Duodenal mucosa (tissue), 2 donors: ENCODE measurements around the gene THAP3.
"Not testable (repeated sequence)": the region's sequence is repeated elsewhere in the genome, so short reads cannot be mapped to it uniquely, and the experiment has no call there.

Source experiments
- H3K27ac ChIP-seq: one replicate; pipeline ENCODE4 v1.7.0; 2013; ENCODE audit warnings: low read depth, low read length
- H3K27me3 ChIP-seq, 2 donors: one replicate each; pipeline ENCODE4 v1.7.0; 2013; ENCODE audit warnings: low read length in 2 of 2, control low read depth in 1 of 2; ENCODE audit not compliant: insufficient read depth in 2 of 2, control insufficient read depth in 1 of 2
- H3K36me3 ChIP-seq, 2 donors: one replicate each; pipeline ENCODE4 v1.7.0; 2013; ENCODE audit warnings: low read length in 2 of 2, control low read depth in 1 of 2; ENCODE audit not compliant: insufficient read depth in 2 of 2, control insufficient read depth in 1 of 2
- H3K4me1 ChIP-seq, 2 donors: one replicate each; pipeline ENCODE4 v1.7.0; 2013; ENCODE audit warnings: low read length in 2 of 2, control low read depth in 1 of 2; ENCODE audit not compliant: insufficient read depth in 2 of 2, control insufficient read depth in 1 of 2
- H3K4me3 ChIP-seq, 2 donors: one replicate each; pipeline ENCODE4 v1.7.0; 2013; ENCODE audit warnings: low read length in 2 of 2, low read depth in 1 of 2
- H3K9ac ChIP-seq, 2 donors: one replicate each; pipeline ENCODE4 v1.7.0; 2013; ENCODE audit warnings: low read length in 2 of 2, low read depth in 1 of 2
- H3K9me3 ChIP-seq, 2 donors: one replicate each; pipeline ENCODE4 v1.7.0; 2013; ENCODE audit warnings: low read length in 2 of 2, control low read depth in 1 of 2; ENCODE audit not compliant: control insufficient read depth in 1 of 2

THAP3 gene

GRCh38 chr1:6657138-6657537, 32.5 kb downstream of the THAP3 start:
- no peak overlapping the region for H3K9ac ChIP-seq
- H3K9me3 ChIP-seq = no peaks in the 10 kb centered on the region
- no peaks in the 10 kb centered on the region for H3K27me3 ChIP-seq
- no peak overlapping the region for H3K4me3 ChIP-seq
- peaks cover 16 to 39% of the 10 kb centered on the region in 2 donors for H3K36me3 ChIP-seq
- no peaks in the 10 kb centered on the region for H3K4me1 ChIP-seq
- H3K27ac ChIP-seq = no peak overlapping the region

GRCh38 chr1:6658359-6659060, 33.8 kb downstream of the THAP3 start:
- Histone ChIP-seq H3K9ac (no peak overlapping the region), H3K27me3 (no peaks in the 10 kb centered on the region), H3K4me1 (no peaks in the 10 kb centered on the region), H3K9me3 (no peaks in the 10 kb centered on the region), H3K4me3 (no peak overlapping the region), H3K36me3 (peaks cover 7 to 30% of the 10 kb centered on the region in 2 donors), H3K27ac (no peak overlapping the region)

- peaks cover 6 to 19% of the 10 kb centered on the region in 2 donors for H3K36me3 ChIP-seq
- H3K9me3 ChIP-seq = no peaks in the 10 kb centered on the region
- no peaks in the 10 kb centered on the region for H3K4me1 ChIP-seq
- H3K9ac ChIP-seq = no peak overlapping the region
- no peak overlapping the region for H3K27ac ChIP-seq
- no peaks in the 10 kb centered on the region for H3K27me3 ChIP-seq
- no peak overlapping the region for H3K4me3 ChIP-seq
These were observed 35.9 kb downstream of the THAP3 start for GRCh38 chr1:6660415-6661049.

GRCh38 chr1:6662468-6662867, 37.8 kb downstream of the THAP3 start:
- not testable (repeated sequence) for H3K9me3 ChIP-seq, H3K4me1 ChIP-seq, H3K27me3 ChIP-seq, H3K9ac ChIP-seq, H3K27ac ChIP-seq, H3K4me3 ChIP-seq
- peaks cover 21 to 28% of the 10 kb centered on the region in 2 donors for H3K36me3 ChIP-seq

GRCh38 chr1:6666696-6667095, 42.0 kb downstream of the THAP3 start:
- Histone ChIP-seq H3K9ac (no peak overlapping the region), H3K36me3 (peaks cover 24 to 28% of the 10 kb centered on the region in 2 donors), H3K27ac (no peak overlapping the region), H3K9me3 (no peaks in the 10 kb centered on the region), H3K27me3 (no peaks in the 10 kb centered on the region), H3K4me3 (no peak overlapping the region), H3K4me1 (no peaks in the 10 kb centered on the region)

GRCh38 chr1:6667139-6667538, 42.5 kb downstream of the THAP3 start:
- no peak overlapping the region for H3K9ac ChIP-seq
- no peaks in the 10 kb centered on the region for H3K4me1 ChIP-seq
- H3K9me3 ChIP-seq = no peaks in the 10 kb centered on the region
- H3K27ac ChIP-seq = no peak overlapping the region
- no peaks in the 10 kb centered on the region for H3K27me3 ChIP-seq
- peaks cover 24 to 28% of the 10 kb centered on the region in 2 donors for H3K36me3 ChIP-seq
- no peak overlapping the region for H3K4me3 ChIP-seq

GRCh38 chr1:6668503-6668902, 43.8 kb downstream of the THAP3 start:
- H3K4me1 ChIP-seq = no peaks in the 10 kb centered on the region
- H3K27ac ChIP-seq = no peak overlapping the region
- no peaks in the 10 kb centered on the region for H3K9me3 ChIP-seq
- H3K27me3 ChIP-seq = no peaks in the 10 kb centered on the region
- no peak overlapping the region for H3K4me3 ChIP-seq
- H3K36me3 ChIP-seq = peaks cover 24% of the 10 kb centered on the region in 2 donors
- H3K9ac ChIP-seq = no peak overlapping the region

- H3K36me3 ChIP-seq = peaks cover 6 to 35% of the 10 kb centered on the region in 2 donors
- H3K27ac ChIP-seq = no peak overlapping the region
- H3K9ac ChIP-seq = no peak overlapping the region
- H3K4me1 ChIP-seq = no peaks in the 10 kb centered on the region
- no peaks in the 10 kb centered on the region for H3K27me3 ChIP-seq
- no peak overlapping the region for H3K4me3 ChIP-seq
- no peaks in the 10 kb centered on the region for H3K9me3 ChIP-seq
These were observed 47.9 kb downstream of the THAP3 start for GRCh38 chr1:6672558-6672957.

GRCh38 chr1:6673816-6674398, 49.2 kb downstream of the THAP3 start:
- no peaks in the 10 kb centered on the region for H3K4me1 ChIP-seq
- no peak overlapping the region for H3K27ac ChIP-seq
- H3K27me3 ChIP-seq = no peaks in the 10 kb centered on the region
- no peak overlapping the region for H3K4me3 ChIP-seq
- H3K9me3 ChIP-seq = no peaks in the 10 kb centered on the region
- H3K9ac ChIP-seq = no peak overlapping the region
- peaks cover 8 to 44% of the 10 kb centered on the region in 2 donors for H3K36me3 ChIP-seq

GRCh38 chr1:6674771-6675170, 50.1 kb downstream of the THAP3 start:
- H3K4me1 ChIP-seq = no peaks in the 10 kb centered on the region
- H3K36me3 ChIP-seq = peaks cover 17 to 53% of the 10 kb centered on the region in 2 donors
- H3K4me3 ChIP-seq = no peak overlapping the region
- no peaks in the 10 kb centered on the region for H3K9me3 ChIP-seq
- no peak overlapping the region for H3K27ac ChIP-seq
- no peaks in the 10 kb centered on the region for H3K27me3 ChIP-seq
- H3K9ac ChIP-seq = no peak overlapping the region
